A549 treated with RU486 at 1 μM for 4 hours (cell line): ENCODE data around the gene GPR180. TPM values are rescaled to one million over a fixed set of nuclear protein-coding genes. Genes with fewer than 3 reads are reported as not detected.

Source experiments
- total RNA-seq: library from RNA; stranded (reverse); fragments of 200-300 nt; extraction: Qiagen RNA extraction; gene quantifications from 5 replicates; pipeline ENCODE4 v1.2.3, GENCODE V29; 2022; ENCODE audit warnings: low read depth

The GPR180 gene
- 1.2 to 3.5 TPM (median 3.3 TPM) in 5 replicates for total RNA-seq

DNA sequence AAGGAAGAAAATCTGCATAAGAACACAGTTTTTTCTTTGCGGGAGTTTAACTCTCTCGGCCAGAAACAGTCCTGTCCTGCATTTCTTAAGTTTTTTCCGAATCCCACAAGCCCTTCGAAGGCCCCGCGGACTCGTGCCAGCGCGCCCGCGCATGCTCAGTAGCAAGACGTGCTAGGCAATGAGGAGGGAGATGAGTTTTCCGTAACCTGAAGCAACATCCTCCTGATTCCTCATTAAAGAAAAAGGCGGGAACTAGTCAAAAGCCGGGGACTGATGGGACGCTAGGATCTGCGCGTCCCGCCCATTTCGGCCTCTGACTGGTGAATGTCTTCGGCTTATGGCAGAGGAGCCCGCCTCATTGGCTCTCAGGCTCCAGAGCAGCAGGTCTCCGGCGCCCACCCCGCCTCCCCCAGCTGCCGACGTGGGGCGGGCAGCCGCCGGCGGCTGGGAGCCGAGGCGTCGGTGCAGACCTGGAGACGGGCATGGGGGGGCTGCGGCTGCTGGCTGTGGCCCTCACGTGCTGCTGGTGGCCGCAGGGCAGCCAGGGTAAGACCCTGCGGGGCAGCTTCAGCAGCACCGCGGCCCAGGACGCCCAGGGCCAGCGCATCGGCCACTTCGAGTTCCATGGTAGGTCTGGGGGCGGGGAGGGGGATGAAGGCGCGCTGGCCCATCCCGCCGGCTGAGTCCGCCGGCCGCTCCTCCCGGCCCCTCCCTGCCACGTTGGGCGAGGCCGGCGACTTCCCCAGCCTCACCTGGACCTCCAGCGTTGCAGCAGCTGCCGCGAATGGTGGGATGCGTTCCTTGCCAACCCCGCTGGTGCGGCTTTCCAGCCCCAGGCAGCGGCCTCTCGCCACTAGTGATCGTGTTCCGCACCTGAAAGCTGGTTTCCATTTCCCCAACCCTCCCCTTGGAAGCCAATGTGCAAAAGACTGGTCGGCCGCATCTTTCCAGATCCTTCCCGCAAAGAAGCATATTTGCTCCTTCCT, at the start of gene GPR180:
Gene GPR180, plus strand, starts transcription at position 412 of the 986 bp plus-strand sequence. Its CDS starts 71 bp downstream, at position 483.

DNA sequence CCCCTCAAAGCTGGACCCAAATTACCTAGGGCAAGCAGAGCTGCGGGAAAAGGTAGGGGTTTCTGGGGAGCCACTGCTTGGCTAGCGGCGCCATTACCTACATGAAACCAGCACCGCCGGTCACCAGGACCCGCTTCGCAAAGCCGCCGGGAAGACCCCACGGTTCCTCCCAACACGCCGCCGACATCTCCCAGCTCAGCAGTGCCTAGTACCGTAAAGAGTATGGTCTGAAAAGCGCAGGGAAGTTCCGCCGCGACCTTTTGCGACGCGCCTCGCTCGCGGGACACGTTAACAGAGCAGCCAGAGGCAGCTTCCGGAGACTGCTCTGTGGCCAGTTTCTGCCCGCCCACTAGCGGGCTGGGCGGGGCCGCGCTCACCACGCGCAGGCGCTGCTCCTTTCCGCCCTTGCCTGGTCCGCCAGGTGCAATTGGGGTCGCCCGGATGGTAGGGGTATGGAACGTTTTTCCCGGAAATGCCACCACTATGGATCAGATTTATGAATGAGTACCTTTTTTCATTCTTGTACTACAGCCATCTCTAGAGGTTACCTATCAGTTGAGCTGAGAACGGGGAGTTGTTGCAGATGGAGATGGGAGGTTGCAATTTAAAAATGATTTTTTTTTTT, 5.6 kb upstream of the GPR180 start, which contains the start of gene TGDS:
Gene TGDS, minus strand, starts transcription at position 203 of the 625 bp plus-strand sequence. Its CDS starts 16 bp downstream, at position 187.

Other genes with a start within 250 kb of the GPR180 start
- not detected in 5 replicates for gene DCT, start 122.2 kb upstream of the GPR180 start, total RNA-seq
- 4.5 to 10.5 TPM (median 8.7 TPM) in 5 replicates for gene TGDS, start 5.7 kb upstream of the GPR180 start, total RNA-seq
- 0.61 to 1.3 TPM (median 1.3 TPM) in 5 replicates for gene SOX21, start 110.7 kb downstream of the GPR180 start, total RNA-seq